ENCODE data around the gene RICTOR.
A peak's percentile ranks its signal among the peaks of the same experiment; 100 is the strongest.

Gene RICTOR, protein sequence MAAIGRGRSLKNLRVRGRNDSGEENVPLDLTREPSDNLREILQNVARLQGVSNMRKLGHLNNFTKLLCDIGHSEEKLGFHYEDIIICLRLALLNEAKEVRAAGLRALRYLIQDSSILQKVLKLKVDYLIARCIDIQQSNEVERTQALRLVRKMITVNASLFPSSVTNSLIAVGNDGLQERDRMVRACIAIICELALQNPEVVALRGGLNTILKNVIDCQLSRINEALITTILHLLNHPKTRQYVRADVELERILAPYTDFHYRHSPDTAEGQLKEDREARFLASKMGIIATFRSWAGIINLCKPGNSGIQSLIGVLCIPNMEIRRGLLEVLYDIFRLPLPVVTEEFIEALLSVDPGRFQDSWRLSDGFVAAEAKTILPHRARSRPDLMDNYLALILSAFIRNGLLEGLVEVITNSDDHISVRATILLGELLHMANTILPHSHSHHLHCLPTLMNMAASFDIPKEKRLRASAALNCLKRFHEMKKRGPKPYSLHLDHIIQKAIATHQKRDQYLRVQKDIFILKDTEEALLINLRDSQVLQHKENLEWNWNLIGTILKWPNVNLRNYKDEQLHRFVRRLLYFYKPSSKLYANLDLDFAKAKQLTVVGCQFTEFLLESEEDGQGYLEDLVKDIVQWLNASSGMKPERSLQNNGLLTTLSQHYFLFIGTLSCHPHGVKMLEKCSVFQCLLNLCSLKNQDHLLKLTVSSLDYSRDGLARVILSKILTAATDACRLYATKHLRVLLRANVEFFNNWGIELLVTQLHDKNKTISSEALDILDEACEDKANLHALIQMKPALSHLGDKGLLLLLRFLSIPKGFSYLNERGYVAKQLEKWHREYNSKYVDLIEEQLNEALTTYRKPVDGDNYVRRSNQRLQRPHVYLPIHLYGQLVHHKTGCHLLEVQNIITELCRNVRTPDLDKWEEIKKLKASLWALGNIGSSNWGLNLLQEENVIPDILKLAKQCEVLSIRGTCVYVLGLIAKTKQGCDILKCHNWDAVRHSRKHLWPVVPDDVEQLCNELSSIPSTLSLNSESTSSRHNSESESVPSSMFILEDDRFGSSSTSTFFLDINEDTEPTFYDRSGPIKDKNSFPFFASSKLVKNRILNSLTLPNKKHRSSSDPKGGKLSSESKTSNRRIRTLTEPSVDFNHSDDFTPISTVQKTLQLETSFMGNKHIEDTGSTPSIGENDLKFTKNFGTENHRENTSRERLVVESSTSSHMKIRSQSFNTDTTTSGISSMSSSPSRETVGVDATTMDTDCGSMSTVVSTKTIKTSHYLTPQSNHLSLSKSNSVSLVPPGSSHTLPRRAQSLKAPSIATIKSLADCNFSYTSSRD (N-terminal part only)

DNA sequence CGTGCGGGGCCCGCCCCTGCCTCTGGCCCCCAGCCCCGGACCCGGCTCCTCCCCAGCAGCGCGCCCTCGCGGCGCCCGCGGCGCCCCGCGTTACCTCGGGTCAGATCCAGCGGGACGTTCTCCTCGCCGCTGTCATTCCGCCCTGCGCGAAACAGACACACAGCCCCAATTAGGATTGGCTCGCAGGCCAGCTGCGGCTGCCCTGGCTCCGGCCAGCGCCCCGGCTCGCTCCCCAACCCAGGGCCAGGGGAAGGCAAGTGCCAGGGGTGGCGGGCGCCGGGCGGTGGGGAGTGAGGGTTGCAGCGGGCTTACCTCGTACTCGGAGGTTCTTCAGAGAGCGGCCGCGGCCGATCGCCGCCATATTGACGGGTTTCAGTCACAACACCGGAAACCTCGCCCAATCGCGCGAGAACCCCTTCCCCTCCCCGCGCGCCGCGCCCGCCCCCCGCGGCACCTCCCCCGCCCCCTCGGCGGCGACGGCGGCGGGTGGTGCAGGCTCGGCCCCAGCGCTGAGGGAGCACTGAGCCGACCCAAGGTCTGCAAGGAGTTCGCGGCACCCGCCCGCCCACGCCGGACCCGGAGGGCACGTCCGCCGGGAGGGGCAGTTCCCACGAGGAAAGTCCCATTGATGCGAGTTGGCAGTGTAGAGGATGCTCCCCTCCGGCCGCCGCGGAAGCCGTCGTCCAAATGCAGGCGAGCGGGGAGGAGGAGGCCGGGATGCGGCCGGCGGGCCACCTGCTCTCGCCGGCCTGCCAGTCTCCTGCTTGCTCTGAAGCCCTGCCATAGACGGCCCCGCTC is at the start of gene RICTOR:
Gene RICTOR (minus strand): TSS at position 383 of the 798 bp plus-strand sequence. CDS start 22 bp downstream, at position 361.
- DNase-seq (ENCODE audit: low read depth in 3 of 3), result peak; percentile 77 to 90 (median 80)

DNA sequence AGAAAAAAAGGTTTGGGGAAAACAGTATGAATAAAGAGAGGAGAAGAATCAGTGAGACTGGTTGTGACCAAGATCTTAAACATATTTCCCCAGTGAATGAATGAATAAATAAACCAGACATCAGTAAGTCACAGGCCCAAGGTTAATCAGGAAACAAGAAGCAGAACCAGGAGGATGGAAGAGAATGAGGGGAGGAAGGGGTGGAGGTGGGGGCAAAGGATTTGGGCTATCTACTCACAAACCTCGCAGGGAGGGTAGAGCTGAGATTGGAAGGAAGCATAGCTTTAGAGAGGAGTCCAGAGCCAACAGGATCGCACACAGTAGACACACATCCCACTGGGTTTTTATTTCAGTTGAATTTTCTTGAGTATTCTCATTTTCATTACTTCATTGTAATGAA is 47.7 kb upstream of the RICTOR start:
- no peak for DNase-seq (ENCODE audit: low read depth in 3 of 3)

DNA sequence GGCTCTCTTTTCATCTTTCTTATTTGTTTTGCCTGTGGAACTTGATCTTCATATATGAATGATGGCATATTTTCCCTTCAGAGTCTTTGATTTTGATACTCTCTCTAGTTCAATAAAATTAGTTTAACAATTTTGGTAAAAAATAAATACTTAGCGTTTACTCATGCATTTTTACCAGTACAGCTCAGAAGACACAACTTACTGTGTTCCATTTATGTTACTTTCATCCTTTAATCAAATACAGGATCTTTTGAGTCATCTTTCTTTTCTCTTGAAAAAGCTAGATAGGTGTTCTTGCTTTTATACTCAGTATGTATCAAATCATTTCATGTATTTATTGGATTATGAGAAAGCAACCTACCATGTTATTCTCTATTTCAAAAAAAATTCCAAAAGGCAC is 47.1 kb upstream of the RICTOR start:
- no peak for DNase-seq (ENCODE audit: low read depth in 3 of 3)

DNA sequence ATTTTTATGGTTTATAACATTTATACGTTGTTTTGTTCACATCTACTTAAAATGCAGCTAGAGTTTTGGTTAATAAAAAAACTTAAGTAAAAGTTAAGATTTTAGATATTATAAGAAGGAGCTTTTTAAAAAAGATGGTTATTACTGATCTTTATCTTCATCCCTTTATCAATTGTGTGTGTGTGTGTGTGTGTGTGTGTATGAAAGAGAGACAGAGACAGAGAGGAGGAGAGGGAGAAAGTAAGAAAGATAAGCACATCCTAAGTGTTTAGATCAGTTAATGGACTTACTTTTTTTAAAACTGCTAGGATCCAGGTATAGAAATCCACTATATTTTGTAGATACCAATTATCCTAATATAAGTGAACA is 45.8 kb upstream of the RICTOR start:
- no peak for DNase-seq (ENCODE audit: low read depth in 3 of 3)

DNA sequence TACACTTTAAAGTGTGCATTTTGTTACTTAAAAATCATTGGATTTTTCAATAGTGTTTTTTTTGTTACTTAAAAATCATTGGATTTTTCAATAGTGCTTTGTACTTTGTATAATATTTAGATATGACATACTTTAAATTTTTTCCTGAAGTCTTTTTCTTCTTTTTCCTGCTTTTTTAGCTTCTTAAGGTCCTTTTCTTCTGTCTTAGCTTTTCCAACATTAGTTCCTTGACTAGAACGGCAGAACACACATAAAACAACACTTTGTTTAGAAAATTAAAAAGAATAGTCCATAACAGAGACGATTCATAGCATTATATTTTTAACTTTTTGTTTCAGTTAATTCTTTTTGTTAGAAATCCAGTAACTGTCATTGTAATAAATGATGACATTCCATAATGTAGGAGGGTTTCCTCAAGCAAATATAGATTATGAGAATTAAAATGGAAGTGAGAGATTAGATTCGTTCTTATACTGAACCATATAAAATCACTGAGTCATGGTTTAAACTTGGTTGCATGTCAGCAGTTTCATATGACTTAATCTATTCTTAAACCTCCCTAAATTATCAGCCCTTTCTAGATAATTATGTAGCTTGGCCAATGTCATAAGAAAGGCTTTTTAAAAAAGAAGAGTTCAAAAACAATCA is 45.3 kb upstream of the RICTOR start:
- no peak for DNase-seq (ENCODE audit: low read depth in 3 of 3)

DNA sequence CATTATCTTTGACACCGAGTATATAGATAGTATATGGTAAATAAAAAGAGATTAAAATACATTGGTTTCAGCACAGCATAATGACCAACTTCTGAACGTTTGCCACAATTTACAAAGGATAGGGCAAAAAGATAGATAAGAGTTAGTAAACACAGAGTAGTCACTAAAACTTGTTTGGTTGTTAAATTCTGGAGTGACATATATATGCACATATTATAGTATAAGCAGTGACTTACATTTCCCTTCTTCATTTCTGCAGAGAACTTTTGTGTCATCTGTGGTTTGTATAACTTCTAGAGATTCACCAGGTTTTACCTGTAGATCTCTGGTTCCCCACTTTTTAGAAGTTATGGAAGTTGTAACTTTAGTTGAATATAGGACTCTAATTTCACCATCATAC is 44.4 kb upstream of the RICTOR start:
- no peak for DNase-seq (ENCODE audit: low read depth in 3 of 3)

DNA sequence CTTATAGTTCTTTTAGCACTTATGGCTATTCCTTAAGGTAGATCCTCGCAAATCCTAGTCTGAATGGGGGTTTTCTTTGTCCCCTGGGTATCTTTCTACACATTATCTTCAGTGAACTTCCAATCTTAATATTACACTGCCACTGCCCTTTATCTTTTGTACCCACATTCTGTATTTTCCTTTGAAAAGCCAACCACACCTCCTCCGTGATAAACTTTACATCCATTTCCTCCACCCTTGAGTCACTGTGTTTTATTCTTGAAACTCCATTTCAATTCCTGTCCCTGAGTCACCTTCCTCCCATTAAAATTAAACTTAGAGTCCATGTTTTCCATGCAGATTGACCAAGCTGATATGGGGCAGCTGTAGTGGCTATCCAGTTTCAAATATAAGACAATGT is 43.2 kb upstream of the RICTOR start:
- no peak for DNase-seq (ENCODE audit: low read depth in 3 of 3)

DNA sequence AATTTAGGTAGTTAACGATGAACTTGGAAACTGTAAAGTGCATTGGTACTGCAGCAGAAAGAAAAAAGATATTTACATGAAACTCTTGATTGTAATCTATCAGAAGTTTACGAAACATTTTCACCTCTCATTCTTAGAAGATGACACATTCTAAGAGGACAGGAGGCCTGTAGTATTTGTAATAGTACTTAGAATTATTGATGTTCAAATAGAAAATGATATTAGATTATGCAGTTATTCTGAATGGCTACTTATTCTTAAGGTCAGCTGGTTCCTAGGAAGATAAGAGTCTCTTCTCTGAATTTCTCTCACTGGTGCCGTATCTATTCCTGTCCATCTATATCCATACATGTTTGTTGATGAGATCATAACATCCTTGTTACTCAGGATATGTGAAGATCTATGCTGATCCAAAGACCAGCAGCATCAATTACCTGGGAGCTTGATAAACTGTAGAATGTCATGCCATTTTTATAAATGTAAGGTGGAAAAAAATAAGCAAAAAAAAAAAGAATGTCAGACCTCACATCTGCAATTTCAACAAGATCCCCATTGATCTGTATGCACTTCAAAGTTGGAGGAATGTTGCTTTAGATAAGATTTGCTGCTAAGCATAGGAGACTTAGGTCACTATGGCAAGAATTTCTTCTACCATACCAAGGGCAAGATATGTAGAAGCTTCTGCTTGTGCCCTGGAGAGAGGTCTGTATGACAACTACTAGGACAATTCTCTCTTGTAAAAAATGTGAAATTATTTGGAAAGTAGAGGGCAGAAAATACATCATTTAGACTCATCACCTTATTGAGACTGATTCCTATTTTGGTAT is 42.4 kb upstream of the RICTOR start:
- DNase-seq (ENCODE audit: low read depth in 3 of 3), result no peak

DNA sequence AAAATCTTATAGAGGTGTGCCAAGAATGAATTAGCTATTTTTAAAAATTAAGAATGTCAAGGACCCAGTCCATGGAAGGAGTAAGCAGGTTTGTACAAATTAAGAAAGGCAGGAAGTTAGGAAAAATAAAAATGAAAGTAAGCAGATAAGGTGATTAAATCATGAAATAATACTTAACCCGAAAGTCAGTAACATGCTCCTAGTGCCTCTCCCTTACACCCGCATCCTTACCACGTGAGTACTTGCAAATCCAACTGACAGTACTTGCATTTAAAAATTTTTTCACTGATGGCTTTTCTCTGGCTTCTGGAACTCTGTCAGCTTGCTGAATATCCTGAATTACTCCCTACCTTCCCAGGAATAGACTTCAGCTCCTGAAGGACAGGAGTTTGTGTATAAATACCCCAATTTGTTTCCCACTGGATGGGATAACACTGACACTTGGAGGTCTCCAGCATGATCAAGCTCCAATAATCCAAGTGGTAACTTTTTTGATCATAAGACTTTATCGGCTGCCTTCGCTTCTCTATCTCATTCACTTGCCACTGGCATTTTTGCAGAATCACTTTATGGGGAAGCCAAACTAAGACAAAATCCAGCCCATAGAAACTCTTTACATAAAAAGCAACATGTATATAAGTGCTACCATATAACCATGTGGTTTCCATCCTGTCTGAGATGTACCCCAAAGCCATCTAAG is 41.6 kb upstream of the RICTOR start:
- DNase-seq (ENCODE audit: low read depth in 3 of 3), result no peak

DNA sequence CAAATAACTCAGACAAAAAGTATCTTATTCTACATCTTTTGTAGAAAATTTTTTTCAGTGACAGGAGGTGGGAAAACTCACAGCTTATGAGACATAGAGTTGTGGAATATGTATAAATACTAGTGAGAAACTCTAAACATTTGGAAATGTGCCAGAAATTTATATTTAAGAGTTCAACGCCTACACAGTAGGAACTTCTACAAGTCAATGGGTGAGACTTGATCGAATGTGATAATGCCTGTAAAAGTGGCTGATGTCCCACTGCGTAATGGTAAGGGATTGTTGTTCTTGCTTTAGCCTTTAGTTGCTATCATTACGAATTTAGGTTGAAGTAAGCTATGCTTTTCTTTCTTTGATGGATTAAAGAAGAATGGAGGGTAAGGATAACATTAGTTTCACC is 40.0 kb upstream of the RICTOR start:
- no peak for DNase-seq (ENCODE audit: low read depth in 3 of 3)

DNA sequence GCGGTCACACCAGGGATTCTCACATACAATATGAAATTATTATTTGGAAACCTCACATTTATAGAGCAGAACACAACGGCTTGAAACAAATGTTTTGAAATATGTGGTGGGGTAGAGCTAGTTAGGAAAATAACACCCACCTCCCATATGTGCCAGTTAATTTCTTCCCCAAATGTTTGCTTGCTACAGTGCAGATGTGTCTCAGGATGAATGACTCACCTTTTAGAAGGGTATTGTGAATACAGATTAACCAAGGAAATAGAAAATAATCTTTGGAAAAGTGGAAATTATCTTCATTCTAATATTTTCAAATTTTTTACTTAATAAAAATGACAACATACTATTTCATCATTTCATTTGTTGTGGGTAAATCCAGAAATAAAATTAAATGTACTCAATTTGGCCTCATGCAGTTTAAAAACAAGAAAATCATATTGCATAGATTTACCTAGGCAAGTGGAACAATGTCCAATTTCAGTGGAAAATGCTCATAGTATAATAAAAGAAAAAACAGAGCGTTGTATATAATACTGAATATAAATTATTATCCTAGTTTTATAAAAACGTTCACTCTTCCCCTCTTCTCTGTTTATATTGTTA is 39.3 kb upstream of the RICTOR start:
- no peak for DNase-seq (ENCODE audit: low read depth in 3 of 3)

DNA sequence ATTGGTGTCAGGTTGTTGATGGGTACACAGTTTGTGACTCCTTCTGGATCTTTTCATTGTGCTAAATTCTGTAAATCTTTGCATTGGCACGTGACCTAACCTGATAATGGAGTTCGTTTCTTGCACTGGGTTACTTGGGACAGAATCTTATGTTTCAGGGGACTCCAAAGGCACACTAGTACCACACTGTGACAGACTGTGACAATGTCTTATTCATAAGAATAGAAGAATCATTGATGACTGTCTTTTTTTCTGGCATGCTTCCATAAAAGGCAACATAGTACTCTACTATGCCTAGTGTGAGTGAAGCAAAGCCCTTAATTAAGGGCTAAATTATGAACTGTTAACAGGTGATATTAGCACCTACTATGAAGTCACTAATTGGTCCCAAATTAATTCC is 35.4 kb upstream of the RICTOR start:
- no peak for DNase-seq (ENCODE audit: low read depth in 3 of 3)

DNA sequence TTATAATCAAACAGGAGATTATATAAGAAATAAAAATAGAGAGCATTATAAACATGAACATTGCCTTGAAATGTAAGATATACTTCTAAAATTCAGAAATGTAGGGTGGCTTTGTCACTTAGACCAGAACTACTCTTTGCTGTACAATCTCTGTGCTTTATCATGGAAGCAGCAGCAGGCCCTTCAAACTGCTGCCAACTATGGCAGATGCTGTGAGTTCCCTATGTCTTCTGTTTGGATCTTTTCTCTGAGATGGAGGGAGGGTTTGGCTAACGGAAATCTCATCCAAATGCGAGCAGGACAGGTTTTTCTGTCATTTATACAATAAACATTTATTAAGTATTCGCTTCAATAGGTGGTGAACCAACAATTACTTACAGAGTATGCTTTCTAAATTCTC is 34.8 kb upstream of the RICTOR start:
- DNase-seq (ENCODE audit: low read depth in 3 of 3), result no peak

DNA sequence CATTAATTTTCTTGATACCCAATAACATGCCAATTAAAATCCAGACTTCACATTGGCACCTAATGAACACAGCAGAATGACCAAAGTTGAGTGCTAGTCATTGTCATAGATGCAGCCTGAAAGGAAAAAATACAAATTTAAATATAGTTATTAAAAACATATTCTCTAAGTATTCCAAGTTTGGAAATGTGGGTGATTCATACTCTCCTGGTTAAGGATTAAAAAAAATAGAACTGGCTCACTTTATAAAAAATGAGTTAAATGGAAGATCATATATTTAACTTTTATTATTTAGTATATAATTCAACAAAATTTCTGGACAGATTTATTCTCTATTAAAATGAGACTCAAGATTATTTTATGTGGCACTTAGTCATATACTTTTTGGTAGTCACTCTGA is 33.2 kb upstream of the RICTOR start:
- DNase-seq (ENCODE audit: low read depth in 3 of 3), result no peak

DNA sequence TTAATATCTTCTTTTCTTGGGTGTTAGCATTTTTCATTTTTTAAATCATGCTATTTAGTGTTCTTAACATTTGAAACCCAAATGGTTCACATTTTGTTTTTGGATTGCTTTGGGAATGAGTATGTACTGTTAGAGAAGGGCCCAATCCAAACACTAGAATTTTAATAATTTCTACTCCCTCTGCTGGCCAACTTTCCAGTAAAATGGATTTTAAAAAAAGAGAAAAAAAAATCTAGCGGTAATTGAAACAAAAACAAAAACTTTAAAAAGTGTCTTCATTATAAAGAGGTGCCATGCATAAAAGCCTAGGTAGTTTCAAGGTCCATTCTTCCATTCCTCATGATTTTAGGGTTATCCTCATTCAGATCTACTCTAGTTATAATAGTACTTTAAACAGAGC is 32.1 kb upstream of the RICTOR start:
- DNase-seq (ENCODE audit: low read depth in 3 of 3), result no peak

DNA sequence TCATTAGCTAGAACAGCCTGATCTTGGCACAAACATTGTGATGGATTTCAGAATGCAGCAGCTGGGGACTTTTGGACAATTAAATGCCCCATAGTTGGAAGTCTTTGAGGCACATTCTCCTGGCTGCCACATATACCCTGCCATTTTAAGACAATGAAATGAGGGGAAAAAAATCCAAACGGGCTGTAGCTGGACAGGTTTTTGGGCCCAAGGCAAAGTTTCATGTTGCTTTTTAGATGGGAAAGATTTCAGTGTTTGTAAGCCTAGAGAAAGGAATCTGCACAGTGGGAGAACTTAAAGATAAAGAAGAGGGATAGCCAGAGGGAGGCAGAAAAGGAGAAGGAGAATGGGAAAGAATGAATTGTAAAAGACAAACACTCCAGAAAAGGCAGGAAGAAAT is 30.0 kb upstream of the RICTOR start:
- no peak for DNase-seq (ENCODE audit: low read depth in 3 of 3)

DNA sequence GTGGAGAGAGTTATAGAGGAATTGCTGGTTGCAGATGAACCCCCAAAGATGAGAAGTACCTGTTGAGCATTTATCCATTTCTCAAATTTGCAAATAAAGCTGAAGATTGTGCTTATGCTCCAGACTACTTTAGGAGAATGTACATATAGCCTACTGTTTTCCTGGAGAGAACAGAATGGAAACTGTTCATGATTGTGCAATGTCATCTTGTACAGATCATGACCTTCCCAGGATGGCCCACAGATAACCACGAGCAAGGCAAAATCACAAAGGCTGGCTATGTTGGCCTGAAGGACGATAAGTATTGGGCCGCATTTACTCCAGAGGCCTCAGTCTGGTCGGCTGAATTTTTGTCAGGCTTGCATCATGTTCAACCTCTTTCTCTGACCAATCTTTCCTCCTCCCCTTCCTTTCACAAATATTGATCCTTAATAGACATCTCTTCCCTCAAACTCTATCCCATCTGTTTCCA is 28.5 kb upstream of the RICTOR start:
- no peak for DNase-seq (ENCODE audit: low read depth in 3 of 3)

DNA sequence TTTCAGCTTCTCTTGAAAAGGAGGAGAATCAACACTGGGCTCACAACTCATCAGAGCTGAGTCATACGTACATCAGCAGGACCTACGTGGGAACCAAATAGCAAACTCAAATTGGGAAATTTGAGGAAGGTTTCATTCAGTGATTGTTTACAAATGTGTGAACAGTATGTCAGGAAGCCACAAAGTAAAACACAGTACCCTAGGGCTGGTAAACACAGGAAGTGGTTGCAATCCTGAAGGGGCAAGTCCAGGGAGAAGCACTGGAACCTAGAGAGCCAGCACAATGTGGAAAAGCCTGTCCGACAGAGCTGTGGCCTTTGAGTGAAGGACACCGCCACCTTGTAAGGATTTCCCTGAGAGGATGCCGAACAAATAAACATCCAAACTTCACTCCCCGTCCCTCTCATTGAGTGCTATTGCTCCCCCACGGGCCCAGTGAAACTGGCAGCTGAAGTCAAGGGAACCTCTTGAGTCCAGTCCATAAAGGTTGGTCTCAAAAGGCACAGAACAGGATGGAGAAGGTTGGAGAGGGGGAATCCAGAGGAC is 26.7 kb upstream of the RICTOR start:
- DNase-seq (ENCODE audit: low read depth in 3 of 3), result no peak
